CD4-positive, alpha-beta T cell (primary cell): ENCODE data around the gene F12. TPM values are rescaled to one million over a fixed set of nuclear protein-coding genes. Genes with fewer than 3 reads are reported as not detected.

Experiments used
- ATAC-seq: fragments of 200-7000 bp; cut with Tn5 transposase; one replicate; pipeline ENCODE4 v1.10.0; 2022; ENCODE audit warnings: mild to moderate bottlenecking; ENCODE audit not compliant: poor library complexity
- CTCF ChIA-PET: fragments of 350-600 bp; sonication (Branson Sonifier 250); formaldehyde crosslinking; loops from one replicate; lab custom pipeline; 2021; ENCODE audit warnings: antibody characterized with exemption, inconsistent platforms; lab: Charles Lee
- POLR2A ChIA-PET: fragments of 350-600 bp; sonication (Branson Sonifier 250); formaldehyde crosslinking; loops from one replicate; lab custom pipeline; 2021; ENCODE audit warnings: antibody characterized with exemption, inconsistent platforms; lab: Charles Lee
- DNase-seq, 14 experiments: peaks; one replicate each; pipeline ENCODE4 v3.0.0-alpha.2; 2013 to 2020; ENCODE audit warnings: mixed read lengths in 2 of 14
- H3K27ac ChIP-seq, 2 donors: one replicate each; pipeline versions ENCODE4 v1.5.1 to v1.7.0; 2013; ENCODE audit warnings: low read length in 2 of 2, low read depth in 1 of 2, mild to moderate bottlenecking in 1 of 2
- H3K27me3 ChIP-seq, 2 experiments: 1 replicate in 1 of 2; 2 replicates in 1 of 2; pipeline versions ENCODE4 v1.6.1 to v1.7.0; 2013; ENCODE audit warnings: low read length in 2 of 2, control low read depth in 1 of 2, mild to moderate bottlenecking in 1 of 2, moderate library complexity in 1 of 2; ENCODE audit not compliant: insufficient read depth in 2 of 2, control insufficient read depth in 1 of 2
- H3K36me3 ChIP-seq: one replicate; pipeline ENCODE4 v1.6.1; 2013; ENCODE audit warnings: low read length, control low read depth; ENCODE audit not compliant: insufficient read depth
- H3K4me1 ChIP-seq: one replicate; pipeline ENCODE4 v1.6.1; 2013; ENCODE audit warnings: low read length, control low read depth; ENCODE audit not compliant: insufficient read depth
- H3K4me3 ChIP-seq: one replicate; pipeline ENCODE4 v1.5.1; 2013; ENCODE audit warnings: mild to moderate bottlenecking, low read length, moderate library complexity
- H3K9me3 ChIP-seq, 2 experiments: 1 replicate in 1 of 2; 2 replicates in 1 of 2; pipeline versions ENCODE4 v1.6.1 to v1.7.0; 2013; ENCODE audit warnings: low read length in 2 of 2, mild to moderate bottlenecking in 2 of 2, control low read depth in 1 of 2, moderate library complexity in 1 of 2; ENCODE audit not compliant: control insufficient read depth in 1 of 2, insufficient read depth in 1 of 2
- H3K27ac Mint-ChIP-seq: one replicate; pipeline ENCODE4 v1.8.0; 2020; ENCODE audit warnings: mixed read lengths
- H3K27me3 Mint-ChIP-seq: one replicate; pipeline ENCODE4 v1.8.0; 2021; ENCODE audit warnings: mixed read lengths
- H3K36me3 Mint-ChIP-seq: one replicate; pipeline ENCODE4 v1.8.0; 2021; ENCODE audit warnings: low read depth, mixed read lengths
- H3K4me1 Mint-ChIP-seq: one replicate; pipeline ENCODE4 v1.8.0; 2021; ENCODE audit warnings: low read depth, mixed read lengths
- H3K4me3 Mint-ChIP-seq: one replicate; pipeline ENCODE4 v1.8.0; 2020; ENCODE audit warnings: mild to moderate bottlenecking, mixed read lengths
- H3K9me3 Mint-ChIP-seq: one replicate; pipeline ENCODE4 v1.8.0; 2020; ENCODE audit warnings: mixed read lengths
- CTCF ChIP-seq: fragments of 200-600 bp; IDR thresholded peaks from one replicate; pipeline ENCODE4 v1.8.0; 2022; ENCODE audit warnings: antibody characterized with exemption, mild to moderate bottlenecking
- intact Hi-C, 2 experiments: fragments of 100-400 bp; cut with DNase I in 1 of 2; cut with micrococcal nuclease in 1 of 2; formaldehyde crosslinking; loops; one replicate each; pipeline versions ENCODE4 v1.15.1 to v1.9.0; 2023 to 2025; cut with DNase I, micrococcal nuclease
- total RNA-seq, 174 experiments: library from RNA in 2 of 174; stranded (reverse) in 2 of 174; gene quantifications; one replicate each; pipeline ENCODE4 v1.2.3 and lab custom pipeline; 2021 to 2026

Gene F12
- total RNA-seq, 2 experiments from 2014 or later: 0.20 to 0.60 TPM

- intact Hi-C loops: no loop called here
- peaks cover 93% of the 10 kb centered on the region for H3K36me3 ChIP-seq
- no peak for ATAC-seq
- H3K9me3 ChIP-seq: no peaks in the 10 kb centered on the region
- Mint-ChIP-seq H3K36me3 (peaks cover 93% of the 10 kb centered on the region), H3K9me3 (no peaks in the 10 kb centered on the region), H3K4me1 (peaks cover 65% of the 10 kb centered on the region), H3K27ac (peak overlapping the region; percentile 88), H3K27me3 (no peaks in the 10 kb centered on the region), H3K4me3 (peak overlapping the region; percentile 52)
- POLR2A ChIA-PET: interaction anchor here (0.9 to 15.3 kb wide), 5 partner anchors 8 to 55 kb away, joined by 3 to 661 read pairs (median 6); partner anchors contain the start of genes GRK6 and PRR7
- no peak for TF ChIP-seq CTCF
- H3K27ac ChIP-seq: peak overlapping the region in 1 of 2 donors; percentile 52
- CTCF ChIA-PET: interaction anchor here (3.6 kb wide), 1 partner anchor 35 kb away, joined by 39 read pairs; no protein-coding TSS in a partner anchor
- H3K27me3 ChIP-seq: no peaks in the 10 kb centered on the region
- peaks cover 100% of the 10 kb centered on the region for H3K4me1 ChIP-seq
- peak in 1 of 14 experiments; percentile 15 for DNase-seq
- no peak overlapping the region for H3K4me3 ChIP-seq
Observed at GRCh38 chr5:177438468-177438867, 29.1 kb upstream of the F12 start.

GRCh38 chr5:177437623-177438022, 28.3 kb upstream of the F12 start:
- no peaks in the 10 kb centered on the region for H3K9me3 ChIP-seq
- ChIA-PET CTCF (interaction anchor here (1.4 kb wide), 1 partner anchor 68 kb away, joined by 3 read pairs; no protein-coding TSS in a partner anchor), POLR2A (interaction anchor here (0.9 to 15.3 kb wide), 6 partner anchors 8 to 48 kb away, joined by 3 to 661 read pairs (median 6); partner anchors contain the start of genes GRK6 and PRR7)
- intact Hi-C loops: no loop called here
- H3K27me3 ChIP-seq: no peaks in the 10 kb centered on the region
- DNase-seq: peak in 1 of 14 experiments; percentile 13
- Mint-ChIP-seq H3K4me3 (no peak overlapping the region), H3K27me3 (no peaks in the 10 kb centered on the region), H3K27ac (peak overlapping the region; percentile 88), H3K9me3 (no peaks in the 10 kb centered on the region), H3K36me3 (peaks cover 92% of the 10 kb centered on the region), H3K4me1 (peaks cover 72% of the 10 kb centered on the region)
- ATAC-seq: no peak
- no peak overlapping the region for H3K4me3 ChIP-seq
- TF ChIP-seq CTCF: no peak
- peaks cover 100% of the 10 kb centered on the region for H3K4me1 ChIP-seq
- H3K27ac ChIP-seq: peak overlapping the region; percentile 29 to 52
- H3K36me3 ChIP-seq: peaks cover 95% of the 10 kb centered on the region

- Histone ChIP-seq H3K27me3 (no peaks in the 10 kb centered on the region), H3K4me3 (no peak overlapping the region), H3K4me1 (peaks cover 100% of the 10 kb centered on the region), H3K9me3 (no peaks in the 10 kb centered on the region), H3K27ac (peak overlapping the region in 1 of 2 donors; percentile 87), H3K36me3 (peaks cover 95% of the 10 kb centered on the region)
- ChIA-PET POLR2A (interaction anchor here (1.9 to 15.3 kb wide), 4 partner anchors 7 to 32 kb away, joined by 5 to 661 read pairs (median 16); partner anchors contain the start of genes GRK6 and PRR7), CTCF (interaction anchor here (0.8 kb wide), 1 partner anchor 31 kb away, joined by 3 read pairs; no protein-coding TSS in a partner anchor)
- no peak overlapping the region for H3K4me3 Mint-ChIP-seq
- peak in 1 of 14 experiments; percentile 12 for DNase-seq
- H3K27ac Mint-ChIP-seq: peak overlapping the region; percentile 88
- no peaks in the 10 kb centered on the region for H3K27me3 Mint-ChIP-seq
- ATAC-seq: no peak
- TF ChIP-seq CTCF: no peak
- H3K4me1 Mint-ChIP-seq: peaks cover 77% of the 10 kb centered on the region
- peaks cover 92% of the 10 kb centered on the region for H3K36me3 Mint-ChIP-seq
- no peaks in the 10 kb centered on the region for H3K9me3 Mint-ChIP-seq
- intact Hi-C loops: no loop called here
Observed at GRCh38 chr5:177435847-177436536, 26.6 kb upstream of the F12 start.
